ENCODE measurements around the gene AUTS2. TPM values are rescaled to one million over a fixed set of nuclear protein-coding genes. Genes with fewer than 3 reads are reported as not detected.

The AUTS2 gene
- total RNA-seq, 1 donor from 2014 or later = 125 TPM

- no peaks in the 10 kb centered on the region for H3K27me3 Mint-ChIP-seq
Measured at GRCh38 chr7:70779321-70779720, 1181.0 kb downstream of the AUTS2 start.

DNA sequence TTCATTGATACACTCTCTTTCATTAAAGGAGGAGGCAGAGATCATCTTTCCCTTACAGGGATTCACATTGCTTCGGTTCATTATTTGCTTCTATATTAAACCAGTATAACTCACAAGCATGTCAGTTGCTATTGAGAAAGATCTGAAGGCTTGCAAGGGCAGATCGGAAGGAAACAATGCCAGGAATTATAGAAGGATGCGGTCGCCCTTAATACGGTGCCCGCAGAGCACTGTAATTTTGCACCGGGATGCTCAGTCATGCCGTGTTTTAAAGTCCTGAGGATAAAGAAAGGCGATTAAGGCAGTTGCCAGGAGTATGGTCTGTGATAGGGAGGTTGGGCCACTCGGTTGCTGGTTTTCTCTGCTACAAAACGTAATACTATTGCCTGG is 1183.6 kb downstream of the AUTS2 start:
- H3K4me3 Mint-ChIP-seq (ENCODE audit: low read depth) = no peak overlapping the region
- TF ChIP-seq CTCF (IDR thresholded peaks at IDR 0.05; ENCODE audit: unreplicated experiment) = no peak
- no peak overlapping the region for H3K27ac Mint-ChIP-seq
- no peaks in the 10 kb centered on the region for H3K9me3 Mint-ChIP-seq (ENCODE audit: low read depth)
- no peaks in the 10 kb centered on the region for H3K27me3 Mint-ChIP-seq
- H3K4me1 Mint-ChIP-seq (ENCODE audit: low read depth) = peaks cover 7% of the 10 kb centered on the region
- H3K36me3 Mint-ChIP-seq (ENCODE audit: insufficient read depth) = peaks cover 45% of the 10 kb centered on the region
- DNase-seq (ENCODE audit: low spot score, unreplicated experiment) = no peak

More at GRCh38 chr7:70779321-70779720, 1181.0 kb downstream of the AUTS2 start:
- no peak for DNase-seq (ENCODE audit: low spot score, unreplicated experiment)
- TF ChIP-seq CTCF (IDR thresholded peaks at IDR 0.05; ENCODE audit: unreplicated experiment) = no peak
- Mint-ChIP-seq H3K4me1 (ENCODE audit: low read depth) (peaks cover 10% of the 10 kb centered on the region), H3K9me3 (ENCODE audit: low read depth) (no peaks in the 10 kb centered on the region), H3K27ac (no peak overlapping the region), H3K36me3 (ENCODE audit: insufficient read depth) (peaks cover 32% of the 10 kb centered on the region), H3K4me3 (ENCODE audit: low read depth) (no peak overlapping the region)

GRCh38 chr7:70782796-70783195 is 1184.5 kb downstream of the AUTS2 start:
- H3K4me3 Mint-ChIP-seq (ENCODE audit: low read depth) = no peak overlapping the region
- TF ChIP-seq CTCF (IDR thresholded peaks at IDR 0.05; ENCODE audit: unreplicated experiment) = no peak
- peaks cover 50% of the 10 kb centered on the region for H3K36me3 Mint-ChIP-seq (ENCODE audit: insufficient read depth)
- no peaks in the 10 kb centered on the region for H3K9me3 Mint-ChIP-seq (ENCODE audit: low read depth)
- H3K27ac Mint-ChIP-seq = no peak overlapping the region
- no peaks in the 10 kb centered on the region for H3K27me3 Mint-ChIP-seq
- DNase-seq (ENCODE audit: low spot score, unreplicated experiment) = no peak
- H3K4me1 Mint-ChIP-seq (ENCODE audit: low read depth) = peaks cover 7% of the 10 kb centered on the region

- peaks cover 53% of the 10 kb centered on the region for H3K36me3 Mint-ChIP-seq (ENCODE audit: insufficient read depth)
- H3K27ac Mint-ChIP-seq = no peak overlapping the region
- H3K9me3 Mint-ChIP-seq (ENCODE audit: low read depth) = no peaks in the 10 kb centered on the region
- H3K27me3 Mint-ChIP-seq = no peaks in the 10 kb centered on the region
- peaks cover 5% of the 10 kb centered on the region for H3K4me1 Mint-ChIP-seq (ENCODE audit: low read depth)
- DNase-seq (ENCODE audit: low spot score, unreplicated experiment) = no peak
- no peak overlapping the region for H3K4me3 Mint-ChIP-seq (ENCODE audit: low read depth)
- no peak for TF ChIP-seq CTCF (IDR thresholded peaks at IDR 0.05; ENCODE audit: unreplicated experiment)
Measured at GRCh38 chr7:70785427-70785826, 1187.2 kb downstream of the AUTS2 start.

DNA sequence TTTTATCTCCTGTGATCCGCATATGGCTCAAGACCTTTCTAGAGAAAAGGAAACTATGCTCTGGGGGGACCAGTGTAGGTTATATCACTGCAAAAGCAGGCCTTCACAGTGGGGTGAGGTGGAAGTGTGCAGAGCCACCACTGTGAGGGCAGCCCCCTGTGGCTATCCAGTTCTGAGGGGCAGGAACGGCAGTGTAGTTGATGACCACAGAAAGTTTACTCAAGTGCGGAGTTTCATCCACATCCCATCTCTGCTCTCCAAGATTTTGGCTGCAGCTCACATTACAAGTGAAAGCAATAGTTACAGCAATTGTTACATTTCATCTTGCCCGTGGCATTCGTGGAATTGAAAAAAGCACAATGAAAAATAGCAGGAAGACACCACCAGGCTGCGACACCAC is 1187.8 kb downstream of the AUTS2 start:
- no peak for TF ChIP-seq CTCF (IDR thresholded peaks at IDR 0.05; ENCODE audit: unreplicated experiment)
- peaks cover 56% of the 10 kb centered on the region for H3K36me3 Mint-ChIP-seq (ENCODE audit: insufficient read depth)
- peaks cover 4% of the 10 kb centered on the region for H3K4me1 Mint-ChIP-seq (ENCODE audit: low read depth)
- no peak overlapping the region for H3K27ac Mint-ChIP-seq
- no peaks in the 10 kb centered on the region for H3K9me3 Mint-ChIP-seq (ENCODE audit: low read depth)
- DNase-seq (ENCODE audit: low spot score, unreplicated experiment) = no peak
- H3K27me3 Mint-ChIP-seq = no peaks in the 10 kb centered on the region
- H3K4me3 Mint-ChIP-seq (ENCODE audit: low read depth) = no peak overlapping the region
